Activated CD8-positive, alpha-beta T cell treated with anti-CD3 and anti-CD28 coated beads, Interleukin-2, amount 10 ng/mL, durations not matched to agents 7 days and 5 days (primary cell): ENCODE data around the gene FGFR3. TPM values are rescaled to one million over a fixed set of nuclear protein-coding genes. Genes with fewer than 3 reads are reported as not detected.

Source experiments
- ATAC-seq: fragments of 150-1000 bp; cut with Tn5 transposase; one replicate; pipeline ENCODE4 v1.10.0; 2021; ENCODE audit warnings: moderate library complexity
- CTCF ChIA-PET: fragments of 350-600 bp; sonication (Branson Sonifier 250); formaldehyde crosslinking; loops from one replicate; lab custom pipeline; 2021; ENCODE audit warnings: antibody characterized with exemption; lab: Charles Lee
- POLR2A ChIA-PET: fragments of 350-600 bp; sonication (Branson Sonifier 250); formaldehyde crosslinking; loops from one replicate; lab custom pipeline; 2021; ENCODE audit warnings: antibody characterized with exemption; lab: Charles Lee
- DNase-seq: peaks from one replicate; pipeline ENCODE4 v3.0.0-alpha.2; 2020
- H3K27ac Mint-ChIP-seq: one replicate; pipeline ENCODE4 v1.8.0; 2021; ENCODE audit warnings: mild to moderate bottlenecking, mixed read lengths
- H3K27me3 Mint-ChIP-seq: one replicate; pipeline ENCODE4 v1.8.0; 2021; ENCODE audit warnings: low read depth, mixed read lengths
- H3K36me3 Mint-ChIP-seq: one replicate; pipeline ENCODE4 v1.8.0; 2021; ENCODE audit warnings: low read depth, mixed read lengths
- H3K4me1 Mint-ChIP-seq: one replicate; pipeline ENCODE4 v1.8.0; 2021; ENCODE audit warnings: low read depth, mixed read lengths
- H3K4me3 Mint-ChIP-seq: one replicate; pipeline ENCODE4 v1.8.0; 2021; ENCODE audit warnings: mild to moderate bottlenecking, mixed read lengths
- H3K9me3 Mint-ChIP-seq: one replicate; pipeline ENCODE4 v1.8.0; 2022; ENCODE audit warnings: mixed read lengths; ENCODE audit not compliant: insufficient read depth
- total RNA-seq, 2 experiments: library from RNA; stranded (reverse); gene quantifications; one replicate each; pipeline ENCODE4 v1.2.3, GENCODE V29; 2021

The FGFR3 gene
- total RNA-seq, 2 experiments from 2014 or later = 0.34 to 0.37 TPM

DNA sequence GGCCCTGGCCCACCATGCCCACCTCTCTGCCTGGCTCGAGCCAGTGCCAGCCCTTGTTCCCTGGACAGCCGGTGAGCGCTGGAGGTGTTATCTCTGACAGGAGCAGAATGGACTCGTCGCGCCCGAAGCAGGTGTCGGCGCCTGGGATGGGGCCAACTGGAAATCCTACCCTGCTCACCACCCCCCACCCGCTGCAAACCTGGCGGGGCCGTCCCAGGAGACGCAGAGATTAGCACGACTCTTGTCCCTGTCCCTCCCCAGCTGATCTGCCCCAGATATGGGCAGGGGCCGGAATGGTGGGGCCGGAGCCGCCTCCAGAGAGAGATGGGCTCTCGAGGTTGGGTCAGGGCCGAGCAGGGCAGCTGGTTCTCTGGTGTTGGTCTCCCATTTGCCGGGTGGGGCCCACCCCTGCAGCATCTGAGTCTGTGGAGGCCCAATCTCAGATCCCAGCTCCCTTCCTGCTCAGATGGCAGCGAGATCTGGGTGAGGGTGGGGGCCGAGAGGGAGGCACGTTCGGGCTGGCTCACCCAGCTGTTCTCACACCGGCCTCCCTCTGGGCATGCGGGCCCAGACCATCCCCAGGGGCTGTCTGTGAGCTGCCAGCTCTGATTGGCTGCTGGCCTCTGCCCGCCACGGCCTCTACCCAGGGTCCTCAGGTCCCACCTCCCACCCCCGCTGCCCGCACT, 20.1 kb upstream of the FGFR3 start:
- Mint-ChIP-seq H3K4me1 (peaks cover 2% of the 10 kb centered on the region), H3K9me3 (no peaks in the 10 kb centered on the region), H3K36me3 (no peaks in the 10 kb centered on the region), H3K27me3 (peaks cover 6% of the 10 kb centered on the region), H3K27ac (no peak overlapping the region), H3K4me3 (no peak overlapping the region)
- ATAC-seq = no peak
- CTCF ChIA-PET = interaction anchor here (1.6 kb wide), 1 partner anchor 25 kb away, joined by 5 read pairs; no protein-coding TSS in a partner anchor
- POLR2A ChIA-PET = interaction anchor here (0.6 kb wide), 1 partner anchor 124 kb away, joined by 3 read pairs; no protein-coding TSS in a partner anchor
- no peak for DNase-seq

DNA sequence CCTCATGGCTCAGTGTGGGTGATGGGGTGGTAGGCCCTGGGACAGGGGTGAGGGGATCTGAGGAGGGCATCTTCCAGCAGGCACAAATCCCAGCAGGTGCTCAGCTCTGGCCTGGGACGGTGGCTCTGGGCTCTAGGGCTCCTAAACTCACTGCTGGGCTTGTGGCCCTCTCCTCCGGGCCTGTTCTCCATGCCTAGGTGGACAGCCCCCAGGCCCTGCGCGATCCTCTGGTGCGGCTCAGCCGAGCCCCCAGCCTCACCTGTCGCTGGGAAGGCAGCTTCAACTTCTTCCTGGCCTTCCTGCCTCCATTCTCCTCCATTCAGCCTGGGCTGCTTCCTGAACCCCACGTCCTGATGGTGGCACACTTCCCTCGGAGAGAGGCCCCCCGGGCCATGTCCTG, 19.3 kb upstream of the FGFR3 start:
- Mint-ChIP-seq H3K27me3 (no peaks in the 10 kb centered on the region), H3K27ac (no peak overlapping the region), H3K4me3 (no peak overlapping the region), H3K36me3 (no peaks in the 10 kb centered on the region), H3K4me1 (peaks cover 2% of the 10 kb centered on the region), H3K9me3 (no peaks in the 10 kb centered on the region)
- ATAC-seq (no peak), DNase-seq (no peak)
- CTCF ChIA-PET = interaction anchor here (1.6 kb wide), 1 partner anchor 25 kb away, joined by 5 read pairs; no protein-coding TSS in a partner anchor
- POLR2A ChIA-PET = interaction anchor here (0.6 kb wide), 1 partner anchor 124 kb away, joined by 3 read pairs; no protein-coding TSS in a partner anchor

DNA sequence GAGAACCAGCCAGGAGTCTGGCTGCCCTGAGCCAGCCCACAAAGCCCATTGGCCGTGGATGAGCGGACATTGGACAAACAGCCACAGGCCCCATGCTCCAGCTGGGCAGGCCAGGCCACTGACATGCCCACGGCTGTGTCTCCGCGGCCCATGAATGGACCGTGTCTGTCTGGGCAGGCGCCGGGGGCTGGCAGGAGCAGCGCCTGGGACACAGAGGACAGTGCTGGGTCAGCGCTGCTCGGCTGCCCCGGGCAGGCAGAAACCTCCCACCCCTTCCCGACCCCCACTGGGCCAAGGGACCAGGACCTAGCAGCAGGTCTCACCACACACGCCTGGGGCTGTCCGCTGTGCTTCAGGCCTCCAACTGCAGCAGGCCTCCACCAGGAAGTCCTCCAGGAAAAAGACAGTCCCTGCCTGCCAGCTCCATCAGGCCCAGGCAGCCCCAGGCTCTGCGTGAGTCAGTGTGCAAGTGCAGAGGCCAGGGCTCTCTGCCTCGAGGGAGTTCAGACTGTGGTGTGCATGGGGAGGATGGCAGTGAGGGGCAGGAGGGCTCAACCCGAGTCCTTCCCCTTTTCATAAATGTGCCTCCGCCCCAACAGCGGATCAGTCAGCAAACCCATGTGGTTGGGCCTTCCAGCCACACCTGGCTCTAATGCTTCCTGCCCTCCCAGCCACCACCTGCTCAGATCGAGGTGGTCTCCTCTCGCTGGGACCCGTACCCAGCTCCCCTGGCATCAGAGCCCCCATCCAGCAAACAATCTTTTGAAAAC, 17.2 kb upstream of the FGFR3 start:
- POLR2A ChIA-PET = no interaction called here
- H3K27ac Mint-ChIP-seq = no peak overlapping the region
- H3K4me3 Mint-ChIP-seq = no peak overlapping the region
- H3K36me3 Mint-ChIP-seq = no peaks in the 10 kb centered on the region
- CTCF ChIA-PET = no interaction called here
- H3K27me3 Mint-ChIP-seq = no peaks in the 10 kb centered on the region
- peaks cover 2% of the 10 kb centered on the region for H3K4me1 Mint-ChIP-seq
- DNase-seq = no peak
- no peaks in the 10 kb centered on the region for H3K9me3 Mint-ChIP-seq
- no peak for ATAC-seq

DNA sequence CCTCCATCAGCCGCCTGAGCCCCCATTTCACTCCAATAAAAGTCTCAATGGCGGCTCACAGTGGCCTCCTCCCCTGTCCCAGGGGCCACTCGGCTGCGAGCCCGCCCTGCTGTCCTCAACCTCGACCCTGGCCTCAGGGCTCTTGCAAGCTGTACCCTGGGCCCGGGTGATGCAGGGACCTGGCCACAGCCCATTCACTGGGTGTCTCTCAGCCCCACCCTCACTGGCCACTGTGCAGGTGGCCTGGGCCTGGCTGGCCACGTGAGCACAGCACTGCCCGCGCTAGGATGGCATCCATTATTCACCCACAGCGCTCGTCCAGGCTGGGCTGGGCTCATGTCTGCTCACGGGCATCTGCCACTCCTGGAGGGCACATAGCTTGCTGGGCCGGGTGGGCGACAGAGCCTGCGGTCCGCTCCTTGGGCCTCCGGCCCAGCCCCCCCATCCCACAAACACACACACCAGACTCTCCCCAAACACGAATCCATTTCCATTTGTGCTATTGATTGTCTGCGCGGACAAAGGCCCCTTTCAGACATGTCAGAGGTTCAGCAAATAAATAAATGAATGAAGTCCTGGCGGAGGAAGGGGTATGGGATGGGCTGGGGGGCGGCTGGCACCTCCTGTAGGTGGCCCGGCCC, 16.5 kb upstream of the FGFR3 start:
- no peak overlapping the region for H3K27ac Mint-ChIP-seq
- DNase-seq = no peak
- H3K9me3 Mint-ChIP-seq = no peaks in the 10 kb centered on the region
- ATAC-seq = no peak
- H3K36me3 Mint-ChIP-seq = no peaks in the 10 kb centered on the region
- ChIA-PET CTCF (interaction anchor here (1.0 to 1.1 kb wide), 2 partner anchors 28 to 122 kb away, joined by 3 to 4 read pairs; no protein-coding TSS in a partner anchor), POLR2A (interaction anchor here (0.9 kb wide), 2 partner anchors 12 to 17 kb away, joined by 3 read pairs; partner anchors contain the start of gene FGFR3)
- no peaks in the 10 kb centered on the region for H3K27me3 Mint-ChIP-seq
- H3K4me1 Mint-ChIP-seq = peaks cover 2% of the 10 kb centered on the region
- no peak overlapping the region for H3K4me3 Mint-ChIP-seq

- ATAC-seq (no peak), DNase-seq (no peak)
- Mint-ChIP-seq H3K9me3 (no peaks in the 10 kb centered on the region), H3K27me3 (no peaks in the 10 kb centered on the region), H3K4me3 (no peak overlapping the region), H3K36me3 (no peaks in the 10 kb centered on the region), H3K27ac (no peak overlapping the region), H3K4me1 (no peaks in the 10 kb centered on the region)
- POLR2A ChIA-PET = interaction anchor here (0.9 kb wide), 2 partner anchors 10 to 15 kb away, joined by 3 read pairs; partner anchors contain the start of gene FGFR3
- CTCF ChIA-PET = interaction anchor here (1.0 to 1.1 kb wide), 3 partner anchors 10 to 121 kb away, joined by 3 to 4 read pairs (median 3); no protein-coding TSS in a partner anchor
Observed at GRCh38 chr4:1777822-1778641, 15.1 kb upstream of the FGFR3 start.

GRCh38 chr4:1778642-1779392, 14.3 kb upstream of the FGFR3 start:
- no peak overlapping the region for H3K4me3 Mint-ChIP-seq
- POLR2A ChIA-PET = no interaction called here
- H3K4me1 Mint-ChIP-seq = no peaks in the 10 kb centered on the region
- no peak overlapping the region for H3K27ac Mint-ChIP-seq
- DNase-seq (no peak), ATAC-seq (no peak)
- H3K27me3 Mint-ChIP-seq = no peaks in the 10 kb centered on the region
- H3K36me3 Mint-ChIP-seq = no peaks in the 10 kb centered on the region
- CTCF ChIA-PET = interaction anchor here (0.9 kb wide), 1 partner anchor 32 kb away, joined by 3 read pairs; no protein-coding TSS in a partner anchor
- H3K9me3 Mint-ChIP-seq = no peaks in the 10 kb centered on the region

- Mint-ChIP-seq H3K27me3 (no peaks in the 10 kb centered on the region), H3K9me3 (no peaks in the 10 kb centered on the region), H3K4me1 (no peaks in the 10 kb centered on the region), H3K27ac (no peak overlapping the region), H3K4me3 (no peak overlapping the region), H3K36me3 (no peaks in the 10 kb centered on the region)
- DNase-seq (no peak), ATAC-seq (no peak)
- POLR2A ChIA-PET = no interaction called here
- CTCF ChIA-PET = interaction anchor here (0.9 kb wide), 1 partner anchor 33 kb away, joined by 3 read pairs; no protein-coding TSS in a partner anchor
Observed at GRCh38 chr4:1779588-1780382, 13.3 kb upstream of the FGFR3 start.

- H3K4me1 Mint-ChIP-seq = no peaks in the 10 kb centered on the region
- H3K9me3 Mint-ChIP-seq = no peaks in the 10 kb centered on the region
- ATAC-seq (no peak), DNase-seq (no peak)
- no peak overlapping the region for H3K4me3 Mint-ChIP-seq
- ChIA-PET POLR2A (no interaction called here), CTCF (no interaction called here)
- H3K27me3 Mint-ChIP-seq = no peaks in the 10 kb centered on the region
- no peak overlapping the region for H3K27ac Mint-ChIP-seq
- H3K36me3 Mint-ChIP-seq = no peaks in the 10 kb centered on the region
Observed at GRCh38 chr4:1780435-1780834, 12.7 kb upstream of the FGFR3 start.

GRCh38 chr4:1783015-1783414, 10.1 kb upstream of the FGFR3 start:
- ChIA-PET POLR2A (interaction anchor here (0.6 to 0.7 kb wide), 2 partner anchors 70 to 858 kb away, joined by 3 read pairs; no protein-coding TSS in a partner anchor), CTCF (interaction anchor here (1.0 kb wide), 1 partner anchor 35 kb away, joined by 3 read pairs; no protein-coding TSS in a partner anchor)
- no peaks in the 10 kb centered on the region for H3K9me3 Mint-ChIP-seq
- no peak overlapping the region for H3K27ac Mint-ChIP-seq
- DNase-seq (no peak), ATAC-seq (no peak)
- no peaks in the 10 kb centered on the region for H3K36me3 Mint-ChIP-seq
- no peak overlapping the region for H3K4me3 Mint-ChIP-seq
- no peaks in the 10 kb centered on the region for H3K4me1 Mint-ChIP-seq
- H3K27me3 Mint-ChIP-seq = no peaks in the 10 kb centered on the region

GRCh38 chr4:1783970-1784369, 9.1 kb upstream of the FGFR3 start:
- no peak overlapping the region for H3K4me3 Mint-ChIP-seq
- DNase-seq (no peak), ATAC-seq (no peak)
- CTCF ChIA-PET = interaction anchor here (1.0 kb wide), 1 partner anchor 36 kb away, joined by 3 read pairs; no protein-coding TSS in a partner anchor
- H3K4me1 Mint-ChIP-seq = no peaks in the 10 kb centered on the region
- no peaks in the 10 kb centered on the region for H3K36me3 Mint-ChIP-seq
- H3K27ac Mint-ChIP-seq = no peak overlapping the region
- POLR2A ChIA-PET = no interaction called here
- no peaks in the 10 kb centered on the region for H3K27me3 Mint-ChIP-seq
- no peaks in the 10 kb centered on the region for H3K9me3 Mint-ChIP-seq
